ENCODE measurements around the gene PRDM2. TPM values are rescaled to one million over a fixed set of nuclear protein-coding genes. Genes with fewer than 3 reads are reported as not detected.

PRDM2 gene
- total and polyA plus RNA-seq, 2 of the 13 experiments (the other 11 are each of a cell fraction or from before 2014, with no cell fraction given), result 4.0 to 6.5 TPM

- CTCF ChIA-PET (ENCODE audit: low intra/inter-chr PET ratio, low total read pairs), result no interaction called here
- Histone ChIP-seq H3K4me2 (ENCODE audit: low read depth, low read length) (no peak overlapping the region), H3K79me2 (ENCODE audit: insufficient read depth, low read length) (peaks cover 26% of the 10 kb centered on the region), H3K27me3 (ENCODE audit: control insufficient read depth in 1 of 2, insufficient read depth in 2 of 2, low read length in 2 of 2) (no peaks in the 10 kb centered on the region), H3K27ac (ENCODE audit: extremely low read length, insufficient read depth, low read length) (no peak overlapping the region), H4K20me1 (ENCODE audit: insufficient read depth, low read length) (no peaks in the 10 kb centered on the region), H3K4me1 (ENCODE audit: insufficient read depth, low read length) (no peaks in the 10 kb centered on the region), H3K9ac (ENCODE audit: insufficient read depth, low read depth, low read length) (no peak overlapping the region), H3K36me3 (replicated peaks in 1 of 2; ENCODE audit: control insufficient read depth in 1 of 2, insufficient read depth in 2 of 2, low read length in 2 of 2) (peaks cover 0 to 4% of the 10 kb centered on the region in 2 experiments; a peak in 2 of 5 replicates), H2AFZ (ENCODE audit: low read length) (no peak overlapping the region), H3K4me3 (replicated peaks in 1 of 3; ENCODE audit: insufficient read depth in 1 of 3, low read depth in 2 of 3, low read length in 3 of 3) (no peak overlapping the region), H3K9me3 (ENCODE audit: low read length) (no peaks in the 10 kb centered on the region)
- intact Hi-C loops (cut with micrococcal nuclease; ENCODE audit: unreplicated experiment), result no loop called here
- ATAC-seq (no peak), FAIRE-seq (no peak), DNase-seq (ENCODE audit: low spot score) (no peak)
- no TSS peak for BruUV-seq (replicated peaks)
- POLR2A ChIA-PET, result no interaction called here
- in situ Hi-C loops (cut with HindIII; ENCODE audit: extremely low pct_ligation_motif_present, low pct_unique_long_range_greater_than_20kb), result no loop called here
- WGBS (ENCODE audit: low lambda C conversion rate), result 100% methylated on average over 4 of the region's 5 CpGs
- TF ChIP-seq ZNF75D (CRISPR knock-in tag; IDR thresholded peaks at IDR 0.05; ENCODE audit: borderline replicate concordance) (no peak), RFXANK (CRISPR knock-in tag; IDR thresholded peaks at IDR 0.05) (no peak), NFYB (CRISPR knock-in tag; IDR thresholded peaks at IDR 0.05) (no peak), ZSCAN21 (CRISPR knock-in tag; IDR thresholded peaks at IDR 0.05; ENCODE audit: borderline replicate concordance) (no peak), RORA (CRISPR knock-in tag; IDR thresholded peaks at IDR 0.05) (no peak), ZMYM3 (CRISPR knock-in tag; IDR thresholded peaks at IDR 0.05) (no peak), ZNF17 (CRISPR knock-in tag; IDR thresholded peaks at IDR 0.05) (no peak), ATF3 (CRISPR knock-in tag; IDR thresholded peaks at IDR 0.05) (no peak), TEAD2 (CRISPR knock-in tag; IDR thresholded peaks at IDR 0.05) (no peak), SNRNP70 (IDR thresholded peaks at IDR 0.05; ENCODE audit: low read depth, low read length) (no peak), ZNF557 (CRISPR knock-in tag; IDR thresholded peaks at IDR 0.05) (no peak), KLF9 (CRISPR knock-in tag; IDR thresholded peaks at IDR 0.05; ENCODE audit: low read depth) (no peak), ZNF382 (CRISPR knock-in tag; IDR thresholded peaks at IDR 0.05; ENCODE audit: borderline replicate concordance) (no peak)
- TF ChIP-seq, protein P1, sequence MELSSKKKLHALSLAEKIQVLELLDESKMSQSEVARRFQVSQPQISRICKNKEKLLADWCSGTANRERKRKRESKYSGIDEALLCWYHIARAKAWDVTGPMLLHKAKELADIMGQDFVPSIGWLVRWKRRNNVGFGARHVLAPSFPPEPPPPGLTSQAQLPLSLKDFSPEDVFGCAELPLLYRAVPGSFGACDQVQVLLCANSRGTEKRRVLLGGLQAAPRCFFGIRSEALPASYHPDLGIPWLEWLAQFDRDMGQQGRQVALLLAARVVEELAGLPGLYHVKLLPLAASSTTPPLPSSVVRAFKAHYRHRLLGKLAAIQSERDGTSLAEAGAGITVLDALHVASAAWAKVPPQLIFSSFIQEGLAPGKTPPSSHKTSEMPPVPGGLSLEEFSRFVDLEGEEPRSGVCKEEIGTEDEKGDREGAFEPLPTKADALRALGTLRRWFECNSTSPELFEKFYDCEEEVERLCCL (CRISPR knock-in tag; IDR thresholded peaks at IDR 0.05; ENCODE audit: borderline replicate concordance), result no peak
- TF ChIP-seq, protein P2, sequence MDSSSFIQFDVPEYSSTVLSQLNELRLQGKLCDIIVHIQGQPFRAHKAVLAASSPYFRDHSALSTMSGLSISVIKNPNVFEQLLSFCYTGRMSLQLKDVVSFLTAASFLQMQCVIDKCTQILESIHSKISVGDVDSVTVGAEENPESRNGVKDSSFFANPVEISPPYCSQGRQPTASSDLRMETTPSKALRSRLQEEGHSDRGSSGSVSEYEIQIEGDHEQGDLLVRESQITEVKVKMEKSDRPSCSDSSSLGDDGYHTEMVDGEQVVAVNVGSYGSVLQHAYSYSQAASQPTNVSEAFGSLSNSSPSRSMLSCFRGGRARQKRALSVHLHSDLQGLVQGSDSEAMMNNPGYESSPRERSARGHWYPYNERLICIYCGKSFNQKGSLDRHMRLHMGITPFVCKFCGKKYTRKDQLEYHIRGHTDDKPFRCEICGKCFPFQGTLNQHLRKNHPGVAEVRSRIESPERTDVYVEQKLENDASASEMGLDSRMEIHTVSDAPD (CRISPR knock-in tag; IDR thresholded peaks at IDR 0.05), result no peak
- TF ChIP-seq, protein P3, sequence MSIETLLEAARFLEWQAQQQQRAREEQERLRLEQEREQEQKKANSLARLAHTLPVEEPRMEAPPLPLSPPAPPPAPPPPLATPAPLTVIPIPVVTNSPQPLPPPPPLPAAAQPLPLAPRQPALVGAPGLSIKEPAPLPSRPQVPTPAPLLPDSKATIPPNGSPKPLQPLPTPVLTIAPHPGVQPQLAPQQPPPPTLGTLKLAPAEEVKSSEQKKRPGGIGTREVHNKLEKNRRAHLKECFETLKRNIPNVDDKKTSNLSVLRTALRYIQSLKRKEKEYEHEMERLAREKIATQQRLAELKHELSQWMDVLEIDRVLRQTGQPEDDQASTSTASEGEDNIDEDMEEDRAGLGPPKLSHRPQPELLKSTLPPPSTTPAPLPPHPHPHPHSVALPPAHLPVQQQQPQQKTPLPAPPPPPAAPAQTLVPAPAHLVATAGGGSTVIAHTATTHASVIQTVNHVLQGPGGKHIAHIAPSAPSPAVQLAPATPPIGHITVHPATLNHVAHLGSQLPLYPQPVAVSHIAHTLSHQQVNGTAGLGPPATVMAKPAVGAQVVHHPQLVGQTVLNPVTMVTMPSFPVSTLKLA (IDR thresholded peaks at IDR 0.05), result no peak
- TF ChIP-seq, protein P4, sequence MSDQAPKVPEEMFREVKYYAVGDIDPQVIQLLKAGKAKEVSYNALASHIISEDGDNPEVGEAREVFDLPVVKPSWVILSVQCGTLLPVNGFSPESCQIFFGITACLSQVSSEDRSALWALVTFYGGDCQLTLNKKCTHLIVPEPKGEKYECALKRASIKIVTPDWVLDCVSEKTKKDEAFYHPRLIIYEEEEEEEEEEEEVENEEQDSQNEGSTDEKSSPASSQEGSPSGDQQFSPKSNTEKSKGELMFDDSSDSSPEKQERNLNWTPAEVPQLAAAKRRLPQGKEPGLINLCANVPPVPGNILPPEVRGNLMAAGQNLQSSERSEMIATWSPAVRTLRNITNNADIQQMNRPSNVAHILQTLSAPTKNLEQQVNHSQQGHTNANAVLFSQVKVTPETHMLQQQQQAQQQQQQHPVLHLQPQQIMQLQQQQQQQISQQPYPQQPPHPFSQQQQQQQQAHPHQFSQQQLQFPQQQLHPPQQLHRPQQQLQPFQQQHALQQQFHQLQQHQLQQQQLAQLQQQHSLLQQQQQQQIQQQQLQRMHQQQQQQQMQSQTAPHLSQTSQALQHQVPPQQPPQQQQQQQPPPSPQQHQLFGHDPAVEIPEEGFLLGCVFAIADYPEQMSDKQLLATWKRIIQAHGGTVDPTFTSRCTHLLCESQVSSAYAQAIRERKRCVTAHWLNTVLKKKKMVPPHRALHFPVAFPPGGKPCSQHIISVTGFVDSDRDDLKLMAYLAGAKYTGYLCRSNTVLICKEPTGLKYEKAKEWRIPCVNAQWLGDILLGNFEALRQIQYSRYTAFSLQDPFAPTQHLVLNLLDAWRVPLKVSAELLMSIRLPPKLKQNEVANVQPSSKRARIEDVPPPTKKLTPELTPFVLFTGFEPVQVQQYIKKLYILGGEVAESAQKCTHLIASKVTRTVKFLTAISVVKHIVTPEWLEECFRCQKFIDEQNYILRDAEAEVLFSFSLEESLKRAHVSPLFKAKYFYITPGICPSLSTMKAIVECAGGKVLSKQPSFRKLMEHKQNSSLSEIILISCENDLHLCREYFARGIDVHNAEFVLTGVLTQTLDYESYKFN (CRISPR knock-in tag; conservative IDR thresholded peaks at IDR 0.05), result no peak
Observed at GRCh38 chr1:13769830-13770229, 69.8 kb downstream of the PRDM2 start.

Data from HepG2 (cell line).